ENCODE results near the gene NUCB1.

GRCh38 chr19:48969276-48970138 is 69.4 kb downstream of the NUCB1 start:
- TF ChIP-seq CTCF (IDR thresholded peaks at IDR 0.05) = no peak
- no peak for TF ChIP-seq TCF7L2 (IDR thresholded peaks at IDR 0.05; ENCODE audit: low read depth, low read length)
- no peak for TF ChIP-seq POLR2AphosphoS5 (IDR thresholded peaks at IDR 0.05; ENCODE audit: low read depth, low read length)

Data from Panc1 (cell line).